Ovary (tissue), 3 donors: ENCODE results near the gene SPTY2D1.

Experiments used
- POLR2A ChIP-seq: fragments of 450-650 bp; IDR thresholded peaks from one replicate; pipeline ENCODE4 v1.6.1; 2017; ENCODE audit warnings: antibody characterized with exemption, mild to moderate bottlenecking, moderate library complexity
- TF ChIP-seq, protein P1 (sequence below), 3 donors: fragments of 450-650 bp in 2 of 3; fragments of 200-600 bp in 1 of 3; IDR thresholded peaks; one replicate each; pipeline versions ENCODE4 v1.5.1 to v1.8.0; 2016 to 2022; ENCODE audit warnings: antibody characterized with exemption in 3 of 3, mild to moderate bottlenecking in 1 of 3
- donor health status: DM: no; HTN: no; CAD: no.

DNA sequence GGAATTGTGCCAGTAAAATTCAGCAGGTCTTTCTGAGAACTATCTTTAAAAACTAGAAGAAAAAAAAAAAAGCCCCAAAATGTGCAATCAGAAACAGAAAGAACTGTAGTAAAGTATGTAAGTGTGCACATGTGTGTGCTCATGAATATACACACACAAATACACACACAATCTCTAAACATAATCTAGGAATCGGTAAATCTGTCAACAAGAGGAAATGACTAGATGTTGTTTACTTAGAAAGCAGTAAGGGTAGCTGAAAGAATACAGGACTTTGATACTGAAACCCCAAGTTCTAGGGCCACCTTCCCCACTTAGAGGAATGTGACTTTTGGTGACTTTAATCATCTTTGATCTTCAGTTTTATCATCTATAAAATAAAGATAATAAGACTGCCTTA, 58.8 kb downstream of the SPTY2D1 start:
- TF ChIP-seq, protein P1, sequence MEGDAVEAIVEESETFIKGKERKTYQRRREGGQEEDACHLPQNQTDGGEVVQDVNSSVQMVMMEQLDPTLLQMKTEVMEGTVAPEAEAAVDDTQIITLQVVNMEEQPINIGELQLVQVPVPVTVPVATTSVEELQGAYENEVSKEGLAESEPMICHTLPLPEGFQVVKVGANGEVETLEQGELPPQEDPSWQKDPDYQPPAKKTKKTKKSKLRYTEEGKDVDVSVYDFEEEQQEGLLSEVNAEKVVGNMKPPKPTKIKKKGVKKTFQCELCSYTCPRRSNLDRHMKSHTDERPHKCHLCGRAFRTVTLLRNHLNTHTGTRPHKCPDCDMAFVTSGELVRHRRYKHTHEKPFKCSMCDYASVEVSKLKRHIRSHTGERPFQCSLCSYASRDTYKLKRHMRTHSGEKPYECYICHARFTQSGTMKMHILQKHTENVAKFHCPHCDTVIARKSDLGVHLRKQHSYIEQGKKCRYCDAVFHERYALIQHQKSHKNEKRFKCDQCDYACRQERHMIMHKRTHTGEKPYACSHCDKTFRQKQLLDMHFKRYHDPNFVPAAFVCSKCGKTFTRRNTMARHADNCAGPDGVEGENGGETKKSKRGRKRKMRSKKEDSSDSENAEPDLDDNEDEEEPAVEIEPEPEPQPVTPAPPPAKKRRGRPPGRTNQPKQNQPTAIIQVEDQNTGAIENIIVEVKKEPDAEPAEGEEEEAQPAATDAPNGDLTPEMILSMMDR (IDR thresholded peaks at IDR 0.05): no peak
- TF ChIP-seq POLR2A: no peak
